Rectal smooth muscle tissue (tissue), 1 donor: ENCODE measurements around the gene BPIFB4.

ENCODE experiments used
- H3K27ac ChIP-seq: one replicate; pipeline ENCODE4 v1.7.0; 2013; ENCODE audit warnings: low read depth, low read length, inconsistent platforms
- H3K27me3 ChIP-seq: one replicate; pipeline ENCODE4 v1.7.0; 2013; ENCODE audit warnings: low read length; ENCODE audit not compliant: control insufficient read depth, insufficient read depth
- H3K36me3 ChIP-seq: one replicate; pipeline ENCODE4 v1.7.0; 2013; ENCODE audit warnings: low read length; ENCODE audit not compliant: control insufficient read depth, insufficient read depth
- H3K4me1 ChIP-seq: one replicate; pipeline ENCODE4 v1.7.0; 2013; ENCODE audit warnings: low read length; ENCODE audit not compliant: control insufficient read depth, insufficient read depth
- H3K4me3 ChIP-seq: one replicate; pipeline ENCODE4 v1.7.0; 2013; ENCODE audit warnings: low read length
- H3K9ac ChIP-seq: one replicate; pipeline ENCODE4 v1.7.0; 2013; ENCODE audit warnings: low read length

Gene BPIFB4

GRCh38 chr20:33064572-33065287 lies 14.7 kb upstream of the BPIFB4 start:
- H3K36me3 ChIP-seq: no peaks in the 10 kb centered on the region
- no peaks in the 10 kb centered on the region for H3K4me1 ChIP-seq
- no peak overlapping the region for H3K27ac ChIP-seq
- no peak overlapping the region for H3K4me3 ChIP-seq
- H3K27me3 ChIP-seq: no peaks in the 10 kb centered on the region
- no peak overlapping the region for H3K9ac ChIP-seq

DNA sequence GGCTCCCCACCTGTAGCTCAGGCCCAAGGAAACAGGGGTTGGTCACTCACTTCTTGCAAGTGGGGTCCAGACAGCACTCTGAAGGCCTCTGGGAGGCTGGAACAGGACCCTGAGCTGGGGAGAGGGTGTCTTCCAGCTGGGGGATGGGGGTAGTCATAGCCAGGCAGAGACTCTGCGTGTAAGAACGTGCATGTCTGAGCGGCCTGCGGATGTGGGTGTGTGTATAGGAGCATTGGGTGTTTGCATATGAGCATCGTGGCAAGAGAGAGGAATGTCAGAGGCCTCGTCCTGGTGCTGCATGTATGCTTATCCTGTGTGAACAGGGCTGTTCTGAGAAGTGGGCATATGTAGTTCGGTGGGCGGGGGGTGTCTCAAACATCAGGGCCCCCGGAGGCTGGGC lies 13.7 kb upstream of the BPIFB4 start:
- H3K27ac ChIP-seq: no peak overlapping the region
- no peaks in the 10 kb centered on the region for H3K36me3 ChIP-seq
- H3K4me3 ChIP-seq: no peak overlapping the region

DNA sequence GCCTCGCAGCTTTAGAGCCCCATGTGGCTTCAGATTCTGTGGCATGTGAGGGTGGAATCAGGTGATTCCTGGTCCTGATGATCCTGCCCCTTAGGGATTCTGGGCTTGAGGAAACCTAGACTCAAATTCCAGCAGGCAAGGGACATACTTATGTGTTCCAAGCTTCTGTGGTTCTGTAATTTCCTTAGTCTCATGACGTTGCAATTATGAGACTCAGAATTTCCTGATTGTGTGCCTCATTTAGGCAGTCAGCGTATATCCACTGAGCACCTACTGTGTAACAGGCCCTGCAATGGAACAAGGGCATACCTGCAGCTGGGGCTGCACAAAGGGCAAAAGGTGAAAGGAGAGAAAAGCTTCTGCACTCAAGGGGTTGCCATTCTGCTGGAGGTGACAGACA lies 11.6 kb upstream of the BPIFB4 start:
- no peaks in the 10 kb centered on the region for H3K36me3 ChIP-seq
- no peak overlapping the region for H3K9ac ChIP-seq
- H3K27ac ChIP-seq: no peak overlapping the region
- H3K4me3 ChIP-seq: no peak overlapping the region
- H3K4me1 ChIP-seq: no peaks in the 10 kb centered on the region
- no peaks in the 10 kb centered on the region for H3K27me3 ChIP-seq

More for the DNA sequence above, 13.7 kb upstream of the BPIFB4 start:
- H3K9ac ChIP-seq: no peak overlapping the region
- H3K27me3 ChIP-seq: no peaks in the 10 kb centered on the region
- H3K4me1 ChIP-seq: no peaks in the 10 kb centered on the region

- Histone ChIP-seq H3K27me3 (no peaks in the 10 kb centered on the region), H3K4me3 (no peak overlapping the region), H3K9ac (no peak overlapping the region), H3K4me1 (no peaks in the 10 kb centered on the region), H3K36me3 (no peaks in the 10 kb centered on the region), H3K27ac (no peak overlapping the region)
Observed at GRCh38 chr20:33068251-33068939, 11.0 kb upstream of the BPIFB4 start.

- no peak overlapping the region for H3K27ac ChIP-seq
- H3K27me3 ChIP-seq: no peaks in the 10 kb centered on the region
- no peaks in the 10 kb centered on the region for H3K36me3 ChIP-seq
- H3K4me3 ChIP-seq: no peak overlapping the region
- no peak overlapping the region for H3K9ac ChIP-seq
- H3K4me1 ChIP-seq: no peaks in the 10 kb centered on the region
Observed at GRCh38 chr20:33069673-33070072, 9.8 kb upstream of the BPIFB4 start.

DNA sequence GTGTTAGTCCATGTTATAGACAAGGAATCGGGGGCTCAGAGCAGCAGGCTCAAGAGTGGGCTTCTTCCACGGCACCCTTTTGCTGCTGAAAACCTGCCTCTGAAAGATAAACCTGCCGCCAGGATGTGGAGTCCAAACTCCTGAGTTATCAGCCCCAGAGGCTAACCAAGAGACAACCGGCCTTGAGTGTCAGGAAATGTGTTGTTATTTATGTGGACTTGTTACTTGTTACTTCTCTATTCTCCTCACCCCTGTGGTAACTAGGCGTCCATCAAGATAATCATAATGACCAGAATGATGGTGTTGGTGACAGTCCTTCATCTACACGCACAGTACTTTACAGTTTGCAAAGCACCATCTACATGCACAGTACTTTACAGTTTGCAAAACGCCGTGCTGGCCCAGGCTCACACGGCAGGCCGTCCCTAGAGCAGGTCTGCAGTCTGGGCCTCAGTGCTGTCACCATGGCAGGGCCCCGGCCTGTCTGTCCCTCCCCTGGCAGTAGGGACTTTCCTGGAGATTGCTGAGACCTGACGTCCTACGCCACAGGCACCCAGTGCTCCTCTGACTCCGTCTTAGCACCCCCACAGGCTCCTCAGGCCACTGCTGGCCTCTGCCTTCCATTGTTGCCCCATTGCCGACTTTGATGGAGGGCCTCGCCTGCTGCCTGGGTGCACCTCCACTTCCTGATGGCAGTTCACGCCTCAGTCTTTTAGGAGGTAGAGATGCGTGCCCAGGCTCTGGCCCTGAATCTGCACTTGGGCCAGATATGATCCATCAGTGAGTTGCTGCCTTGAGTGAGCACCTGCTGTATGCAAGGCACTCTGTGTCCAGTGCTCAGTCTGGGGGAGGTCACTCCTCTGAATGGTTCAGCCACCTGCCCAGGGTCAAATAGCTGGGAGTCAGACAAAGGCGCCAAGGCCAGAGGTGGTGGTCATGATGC lies 9.1 kb upstream of the BPIFB4 start:
- Histone ChIP-seq H3K9ac (no peak overlapping the region), H3K4me3 (no peak overlapping the region), H3K27ac (no peak overlapping the region), H3K36me3 (no peaks in the 10 kb centered on the region), H3K4me1 (no peaks in the 10 kb centered on the region), H3K27me3 (no peaks in the 10 kb centered on the region)

GRCh38 chr20:33071198-33071597 lies 8.2 kb upstream of the BPIFB4 start:
- no peaks in the 10 kb centered on the region for H3K4me1 ChIP-seq

GRCh38 chr20:33072362-33072761 lies 7.1 kb upstream of the BPIFB4 start:
- Histone ChIP-seq H3K4me1 (no peaks in the 10 kb centered on the region), H3K27ac (no peak overlapping the region)

More at GRCh38 chr20:33071198-33071597, 8.2 kb upstream of the BPIFB4 start:
- Histone ChIP-seq H3K27me3 (no peaks in the 10 kb centered on the region), H3K9ac (no peak overlapping the region), H3K4me3 (no peak overlapping the region), H3K36me3 (no peaks in the 10 kb centered on the region), H3K27ac (no peak overlapping the region)

DNA sequence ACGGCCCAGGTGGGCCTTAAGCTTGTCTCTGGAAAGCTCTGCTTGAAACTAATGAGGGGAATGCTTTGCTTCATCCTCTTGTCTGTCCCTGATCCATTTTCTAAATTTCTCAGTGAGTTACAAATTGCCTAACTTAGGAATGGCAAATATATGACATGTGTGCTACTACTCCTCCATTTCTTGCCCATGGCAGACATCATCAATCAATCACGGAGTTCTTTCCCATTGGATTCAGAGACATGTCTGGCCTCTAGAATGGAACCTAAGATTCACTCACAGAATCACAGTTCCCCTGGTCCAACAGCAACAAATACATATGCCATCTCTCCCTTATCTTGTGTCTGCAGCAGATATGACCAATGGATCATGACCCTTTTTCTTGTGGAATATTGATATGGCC lies 6.6 kb upstream of the BPIFB4 start:
- Histone ChIP-seq H3K9ac (no peak overlapping the region), H3K36me3 (no peaks in the 10 kb centered on the region), H3K27ac (no peak overlapping the region), H3K4me1 (no peaks in the 10 kb centered on the region), H3K4me3 (no peak overlapping the region), H3K27me3 (no peaks in the 10 kb centered on the region)

More at GRCh38 chr20:33072362-33072761, 7.1 kb upstream of the BPIFB4 start:
- H3K9ac ChIP-seq: no peak overlapping the region
- no peaks in the 10 kb centered on the region for H3K36me3 ChIP-seq
- H3K27me3 ChIP-seq: no peaks in the 10 kb centered on the region
- no peak overlapping the region for H3K4me3 ChIP-seq

DNA sequence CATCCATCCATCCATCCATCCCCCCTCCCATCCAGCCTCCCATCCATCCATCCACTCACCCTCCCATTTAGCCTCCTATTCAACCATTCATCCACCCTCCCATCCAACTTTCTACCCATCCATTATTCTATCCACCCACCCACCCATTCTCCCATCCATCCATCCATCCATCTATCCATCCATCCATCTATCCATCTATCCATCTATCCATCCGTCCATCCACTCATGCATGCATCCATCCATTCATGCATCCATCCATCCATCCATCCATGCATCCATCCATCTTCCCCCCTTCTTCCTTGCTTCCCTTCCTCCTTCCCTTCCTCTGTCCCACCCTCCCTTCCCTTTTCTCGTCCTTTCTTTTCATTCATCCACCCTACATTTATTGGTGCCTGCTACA lies 4.8 kb upstream of the BPIFB4 start:
- Histone ChIP-seq H3K27me3 (no peaks in the 10 kb centered on the region), H3K9ac (no peak overlapping the region), H3K27ac (no peak overlapping the region), H3K36me3 (no peaks in the 10 kb centered on the region), H3K4me3 (no peak overlapping the region), H3K4me1 (no peaks in the 10 kb centered on the region)

- no peaks in the 10 kb centered on the region for H3K27me3 ChIP-seq
- H3K36me3 ChIP-seq: no peaks in the 10 kb centered on the region
- no peak overlapping the region for H3K27ac ChIP-seq
- no peak overlapping the region for H3K4me3 ChIP-seq
- no peaks in the 10 kb centered on the region for H3K4me1 ChIP-seq
- H3K9ac ChIP-seq: no peak overlapping the region
Observed at GRCh38 chr20:33075281-33075680, 4.2 kb upstream of the BPIFB4 start.

DNA sequence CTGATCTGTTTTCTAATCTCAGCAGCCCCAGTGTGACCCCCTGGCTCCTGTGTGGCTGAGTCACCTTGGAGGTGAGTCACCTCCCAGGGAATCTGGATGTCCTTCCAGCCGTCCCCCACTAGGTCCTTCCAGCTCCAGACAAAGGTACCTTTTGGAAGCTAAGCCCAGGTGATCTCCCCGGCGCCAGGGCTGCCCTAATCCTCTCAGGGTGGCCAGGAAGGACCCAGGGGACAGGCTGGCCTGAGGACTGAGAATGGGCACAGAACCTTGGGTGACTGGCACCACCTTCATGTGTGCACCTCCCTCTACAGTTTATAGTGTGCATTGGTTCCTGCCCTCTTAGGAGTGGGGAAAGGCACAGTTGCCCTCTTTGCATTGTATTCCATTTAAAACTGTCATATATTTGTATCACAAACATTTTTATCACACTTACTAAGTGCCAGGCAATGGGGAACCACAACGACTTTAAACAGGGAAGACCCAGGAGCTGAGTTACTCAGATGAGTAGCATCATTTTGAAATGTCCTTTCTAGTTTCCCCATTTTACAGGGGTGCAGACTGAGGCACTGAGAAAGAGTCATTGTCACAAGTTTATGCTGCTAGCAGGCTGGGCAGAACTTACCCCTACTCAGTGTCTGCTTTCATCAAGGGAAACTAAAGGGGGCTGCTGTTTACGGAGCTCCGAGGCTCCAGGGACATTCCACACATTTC lies 2.6 kb upstream of the BPIFB4 start:
- Histone ChIP-seq H3K27ac (no peak overlapping the region), H3K4me1 (no peaks in the 10 kb centered on the region), H3K36me3 (no peaks in the 10 kb centered on the region), H3K27me3 (no peaks in the 10 kb centered on the region), H3K9ac (no peak overlapping the region), H3K4me3 (no peak overlapping the region)
